Measurements from ENCODE around the gene PARK7.

- TF ChIP-seq POLR2A (IDR thresholded peaks at IDR 0.05; ENCODE audit: low read depth, low read length) (no peak), POLR2AphosphoS5 (IDR thresholded peaks at IDR 0.05; ENCODE audit: low read depth, low read length) (no peak)
Observed at GRCh38 chr1:8011923-8012858, 50.7 kb downstream of the PARK7 start.
